ENCODE data around the gene INPP4B.

INPP4B gene

GRCh38 chr4:142556570-142557238, 289.4 kb downstream of the INPP4B start:
- no peak overlapping the region for H3K9ac ChIP-seq (ENCODE audit: low read length)
- no peak overlapping the region for H3K27ac ChIP-seq (ENCODE audit: low read depth, low read length)
- no peaks in the 10 kb centered on the region for H3K4me1 ChIP-seq (ENCODE audit: control insufficient read depth, insufficient read depth, low read length)
- H3K36me3 ChIP-seq (ENCODE audit: control insufficient read depth, insufficient read depth, low read length), result no peaks in the 10 kb centered on the region
- no peaks in the 10 kb centered on the region for H3K27me3 ChIP-seq (ENCODE audit: control insufficient read depth, insufficient read depth, low read length)
- no peak overlapping the region for H3K4me3 ChIP-seq (ENCODE audit: low read length)

DNA sequence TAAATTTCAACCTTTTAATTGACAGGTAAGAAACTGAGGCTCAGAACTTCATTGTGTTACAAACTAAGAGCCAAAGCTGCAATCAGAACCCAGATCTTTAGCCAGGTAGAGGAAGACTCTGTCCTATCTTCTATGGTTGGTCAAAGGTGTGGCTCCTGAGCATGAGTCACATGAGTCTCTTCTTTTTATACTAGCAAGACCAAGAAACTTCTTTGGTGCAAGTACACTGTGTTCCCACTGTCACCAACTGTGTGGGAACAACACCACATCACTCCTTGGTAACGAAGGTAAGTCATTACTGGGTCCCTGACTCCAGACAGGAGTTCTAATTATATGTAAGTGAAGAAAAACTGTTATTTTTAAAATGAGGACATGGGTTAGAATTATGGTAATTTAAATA, 290.1 kb downstream of the INPP4B start:
- no peaks in the 10 kb centered on the region for H3K36me3 ChIP-seq (ENCODE audit: control insufficient read depth, insufficient read depth, low read length)
- H3K9ac ChIP-seq (ENCODE audit: low read length), result no peak overlapping the region
- no peak overlapping the region for H3K27ac ChIP-seq (ENCODE audit: low read depth, low read length)
- no peaks in the 10 kb centered on the region for H3K4me1 ChIP-seq (ENCODE audit: control insufficient read depth, insufficient read depth, low read length)
- no peaks in the 10 kb centered on the region for H3K27me3 ChIP-seq (ENCODE audit: control insufficient read depth, insufficient read depth, low read length)
- no peak overlapping the region for H3K4me3 ChIP-seq (ENCODE audit: low read length)

DNA sequence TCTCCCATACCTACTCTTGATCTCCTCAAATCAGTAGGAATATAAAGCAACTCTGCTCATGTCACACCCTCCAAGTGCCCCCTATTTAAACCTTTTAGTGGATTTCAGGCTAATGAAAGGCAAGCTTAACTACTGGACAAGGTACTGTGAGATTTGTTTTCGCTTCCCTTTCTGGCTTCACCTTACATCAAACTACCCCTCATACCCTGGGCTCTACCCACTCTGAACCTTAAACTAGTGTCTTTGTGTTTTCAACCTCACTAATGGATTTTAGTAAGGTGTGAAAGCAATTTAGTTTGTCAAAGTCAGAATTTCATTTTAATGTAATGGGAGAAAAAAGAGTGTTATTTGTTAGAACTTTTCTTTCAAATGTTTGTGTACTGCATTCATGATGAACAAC, 291.7 kb downstream of the INPP4B start:
- Histone ChIP-seq H3K27me3 (ENCODE audit: control insufficient read depth, insufficient read depth, low read length) (no peaks in the 10 kb centered on the region), H3K9ac (ENCODE audit: low read length) (no peak overlapping the region), H3K27ac (ENCODE audit: low read depth, low read length) (no peak overlapping the region), H3K4me3 (ENCODE audit: low read length) (no peak overlapping the region), H3K36me3 (ENCODE audit: control insufficient read depth, insufficient read depth, low read length) (no peaks in the 10 kb centered on the region), H3K4me1 (ENCODE audit: control insufficient read depth, insufficient read depth, low read length) (no peaks in the 10 kb centered on the region)

DNA sequence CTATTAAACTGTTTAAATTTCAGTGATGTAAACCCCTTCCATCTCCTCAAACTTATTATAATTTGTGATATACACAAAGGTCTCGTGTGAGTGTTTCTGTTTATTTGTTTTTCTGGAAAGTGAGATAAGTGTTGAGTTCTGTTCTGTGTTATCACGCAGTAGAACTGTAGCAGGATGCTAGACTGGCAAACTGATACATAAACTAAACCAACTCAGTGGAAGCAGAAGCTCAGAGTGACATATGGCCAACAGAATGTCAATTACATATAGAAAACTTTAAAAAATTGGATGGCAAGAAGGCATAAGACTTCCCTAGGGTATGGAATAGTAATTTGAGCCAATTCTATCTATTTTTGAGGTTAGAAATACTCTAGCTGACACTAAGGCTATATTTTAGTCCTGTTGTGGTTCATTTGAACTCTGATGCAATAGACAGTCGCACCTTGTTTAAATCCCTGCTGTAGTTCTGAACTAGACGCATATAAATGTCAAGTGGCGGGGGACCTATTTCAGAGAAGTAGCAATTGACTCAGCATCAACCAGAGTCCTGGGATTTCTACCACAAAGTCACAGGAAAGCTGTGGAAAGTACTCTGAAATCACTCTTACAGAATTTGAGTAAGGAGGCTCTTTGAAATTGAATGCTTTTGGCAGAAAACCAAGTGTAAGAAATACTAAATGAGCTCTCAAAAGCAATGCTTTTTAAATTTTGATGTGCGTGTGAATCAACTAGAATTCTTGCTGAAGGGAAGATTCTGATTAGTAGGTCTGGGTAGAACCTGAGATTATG, 294.4 kb downstream of the INPP4B start:
- Histone ChIP-seq H3K9ac (ENCODE audit: low read length) (no peak overlapping the region), H3K27me3 (ENCODE audit: control insufficient read depth, insufficient read depth, low read length) (no peaks in the 10 kb centered on the region), H3K4me3 (ENCODE audit: low read length) (no peak overlapping the region), H3K4me1 (ENCODE audit: control insufficient read depth, insufficient read depth, low read length) (no peaks in the 10 kb centered on the region), H3K27ac (ENCODE audit: low read depth, low read length) (no peak overlapping the region), H3K36me3 (ENCODE audit: control insufficient read depth, insufficient read depth, low read length) (no peaks in the 10 kb centered on the region)

GRCh38 chr4:142550965-142551364, 295.1 kb downstream of the INPP4B start:
- Histone ChIP-seq H3K36me3 (ENCODE audit: control insufficient read depth, insufficient read depth, low read length) (no peaks in the 10 kb centered on the region), H3K9ac (ENCODE audit: low read length) (no peak overlapping the region), H3K27me3 (ENCODE audit: control insufficient read depth, insufficient read depth, low read length) (no peaks in the 10 kb centered on the region), H3K27ac (ENCODE audit: low read depth, low read length) (no peak overlapping the region), H3K4me3 (ENCODE audit: low read length) (no peak overlapping the region), H3K4me1 (ENCODE audit: control insufficient read depth, insufficient read depth, low read length) (no peaks in the 10 kb centered on the region)

DNA sequence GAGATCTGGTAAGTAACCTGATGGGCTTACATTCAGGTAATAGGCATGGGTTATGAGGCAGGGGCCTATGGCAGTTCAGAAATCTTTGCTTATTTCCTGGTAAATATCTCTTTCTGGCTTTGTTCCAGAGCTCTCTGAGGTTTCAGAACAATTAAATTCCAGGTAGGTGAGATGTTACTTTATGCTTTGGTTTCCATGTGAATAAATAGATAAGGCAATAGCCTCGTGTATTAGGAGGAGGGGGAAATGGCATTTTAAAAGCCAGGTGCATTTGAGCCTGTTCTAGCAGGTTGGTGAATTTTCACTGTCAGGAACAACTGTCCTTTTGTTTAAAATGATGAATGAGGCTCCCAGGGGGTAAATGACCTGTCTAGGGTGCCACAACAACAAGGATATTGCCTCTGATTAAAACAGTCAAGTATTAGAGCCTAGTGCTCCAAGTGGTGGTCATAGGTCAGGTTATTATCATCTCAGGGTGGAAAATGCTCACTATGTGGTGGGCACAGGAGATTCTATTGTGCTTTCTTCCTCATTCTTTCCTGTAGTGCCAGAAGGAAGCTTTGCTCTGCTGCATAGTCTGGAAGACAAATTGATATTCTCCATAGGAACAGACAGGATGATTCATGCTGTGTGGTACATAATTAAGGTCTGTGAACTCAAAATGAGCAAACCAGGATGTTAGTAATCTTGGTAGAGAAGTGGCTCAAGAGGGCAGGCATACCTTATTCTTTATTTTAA, 296.2 kb downstream of the INPP4B start:
- H3K4me3 ChIP-seq (ENCODE audit: low read length), result no peak overlapping the region
- H3K36me3 ChIP-seq (ENCODE audit: control insufficient read depth, insufficient read depth, low read length), result no peaks in the 10 kb centered on the region
- H3K27me3 ChIP-seq (ENCODE audit: control insufficient read depth, insufficient read depth, low read length), result no peaks in the 10 kb centered on the region
- no peak overlapping the region for H3K9ac ChIP-seq (ENCODE audit: low read length)
- H3K27ac ChIP-seq (ENCODE audit: low read depth, low read length), result no peak overlapping the region
- no peaks in the 10 kb centered on the region for H3K4me1 ChIP-seq (ENCODE audit: control insufficient read depth, insufficient read depth, low read length)

DNA sequence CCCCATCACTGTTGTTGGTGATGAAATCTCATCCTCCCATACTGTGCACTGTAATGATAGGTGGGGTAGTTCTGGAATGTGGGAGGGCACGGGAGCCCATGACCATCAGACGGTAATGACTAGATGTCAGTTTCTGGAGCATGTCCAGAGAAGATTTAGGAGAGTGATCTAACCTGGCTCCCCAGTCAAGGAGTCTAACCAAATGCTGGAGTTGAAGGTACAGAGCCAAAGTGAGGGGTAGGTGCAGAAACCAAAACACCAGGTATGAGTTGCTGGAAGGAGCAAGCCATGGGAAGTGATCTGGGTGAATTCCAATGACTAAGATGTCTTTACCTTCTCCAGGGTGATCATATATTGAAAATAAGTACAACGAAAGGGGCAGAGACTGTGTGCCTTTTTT, 296.9 kb downstream of the INPP4B start:
- Histone ChIP-seq H3K27me3 (ENCODE audit: control insufficient read depth, insufficient read depth, low read length) (no peaks in the 10 kb centered on the region), H3K4me1 (ENCODE audit: control insufficient read depth, insufficient read depth, low read length) (no peaks in the 10 kb centered on the region), H3K36me3 (ENCODE audit: control insufficient read depth, insufficient read depth, low read length) (no peaks in the 10 kb centered on the region), H3K27ac (ENCODE audit: low read depth, low read length) (no peak overlapping the region), H3K9ac (ENCODE audit: low read length) (no peak overlapping the region), H3K4me3 (ENCODE audit: low read length) (no peak overlapping the region)

DNA sequence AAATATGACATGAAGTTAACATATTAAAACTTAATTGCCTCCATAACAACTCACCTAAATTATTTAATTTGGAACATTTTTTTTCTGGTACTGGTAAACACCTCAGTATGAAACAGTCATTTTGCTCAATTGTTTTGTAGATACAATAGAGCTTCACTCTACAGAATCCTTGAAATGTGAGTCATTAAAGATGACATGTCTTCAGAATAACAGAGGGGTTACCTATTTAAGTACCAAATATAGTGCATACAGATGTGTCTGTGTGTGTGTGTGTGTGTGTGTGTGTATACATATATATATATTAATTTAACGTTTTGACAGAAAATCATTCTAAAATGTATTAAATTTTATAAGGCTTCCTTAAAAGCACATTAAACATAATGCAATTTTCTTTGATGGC, 297.6 kb downstream of the INPP4B start:
- H3K27me3 ChIP-seq (ENCODE audit: control insufficient read depth, insufficient read depth, low read length), result no peaks in the 10 kb centered on the region
- H3K27ac ChIP-seq (ENCODE audit: low read depth, low read length), result no peak overlapping the region
- H3K4me1 ChIP-seq (ENCODE audit: control insufficient read depth, insufficient read depth, low read length), result no peaks in the 10 kb centered on the region
- H3K36me3 ChIP-seq (ENCODE audit: control insufficient read depth, insufficient read depth, low read length), result no peaks in the 10 kb centered on the region
- no peak overlapping the region for H3K4me3 ChIP-seq (ENCODE audit: low read length)
- H3K9ac ChIP-seq (ENCODE audit: low read length), result no peak overlapping the region

DNA sequence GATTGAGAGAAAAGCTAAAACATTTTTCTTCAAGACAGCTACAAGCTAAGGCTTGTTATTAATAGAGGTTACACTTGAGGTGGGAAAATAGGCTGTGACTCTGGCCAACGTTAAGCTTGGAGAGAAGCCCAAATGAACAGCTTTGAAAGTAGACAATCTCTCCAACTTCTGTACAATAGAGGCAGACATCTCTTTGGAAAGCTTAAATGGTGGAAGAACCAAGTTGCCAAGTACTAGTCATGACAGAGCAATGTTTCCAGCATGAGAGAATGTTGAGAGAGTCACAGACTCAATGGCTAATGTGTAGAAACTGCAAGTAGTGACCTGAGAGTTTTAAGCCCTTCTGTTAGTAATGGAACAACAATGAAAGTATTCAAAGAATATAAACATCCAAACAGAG, 298.1 kb downstream of the INPP4B start:
- Histone ChIP-seq H3K4me3 (ENCODE audit: low read length) (no peak overlapping the region), H3K27me3 (ENCODE audit: control insufficient read depth, insufficient read depth, low read length) (no peaks in the 10 kb centered on the region), H3K27ac (ENCODE audit: low read depth, low read length) (no peak overlapping the region), H3K9ac (ENCODE audit: low read length) (no peak overlapping the region), H3K4me1 (ENCODE audit: control insufficient read depth, insufficient read depth, low read length) (no peaks in the 10 kb centered on the region), H3K36me3 (ENCODE audit: control insufficient read depth, insufficient read depth, low read length) (no peaks in the 10 kb centered on the region)

DNA sequence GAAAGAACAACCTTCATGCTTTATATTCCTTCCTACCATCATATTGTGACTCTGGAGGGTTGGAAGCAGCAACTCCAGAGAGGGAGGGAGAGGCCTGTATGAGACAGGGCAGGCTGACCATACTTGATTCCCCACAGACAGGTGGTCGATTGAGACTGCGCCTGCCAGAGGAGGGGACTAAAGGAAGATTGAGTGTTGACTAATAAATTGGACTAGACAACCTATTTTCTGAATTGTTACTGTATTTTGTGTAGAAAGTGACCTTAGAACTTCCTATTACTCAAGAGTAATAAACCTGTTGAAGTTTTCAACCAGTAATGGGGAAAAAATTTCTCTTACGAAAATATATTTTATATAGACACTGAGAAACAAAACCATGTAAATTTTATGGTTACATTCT, 301.5 kb downstream of the INPP4B start:
- Histone ChIP-seq H3K27ac (ENCODE audit: low read depth, low read length) (no peak overlapping the region), H3K4me1 (ENCODE audit: control insufficient read depth, insufficient read depth, low read length) (no peaks in the 10 kb centered on the region), H3K36me3 (ENCODE audit: control insufficient read depth, insufficient read depth, low read length) (no peaks in the 10 kb centered on the region), H3K4me3 (ENCODE audit: low read length) (no peak overlapping the region), H3K9ac (ENCODE audit: low read length) (no peak overlapping the region), H3K27me3 (ENCODE audit: control insufficient read depth, insufficient read depth, low read length) (no peaks in the 10 kb centered on the region)

DNA sequence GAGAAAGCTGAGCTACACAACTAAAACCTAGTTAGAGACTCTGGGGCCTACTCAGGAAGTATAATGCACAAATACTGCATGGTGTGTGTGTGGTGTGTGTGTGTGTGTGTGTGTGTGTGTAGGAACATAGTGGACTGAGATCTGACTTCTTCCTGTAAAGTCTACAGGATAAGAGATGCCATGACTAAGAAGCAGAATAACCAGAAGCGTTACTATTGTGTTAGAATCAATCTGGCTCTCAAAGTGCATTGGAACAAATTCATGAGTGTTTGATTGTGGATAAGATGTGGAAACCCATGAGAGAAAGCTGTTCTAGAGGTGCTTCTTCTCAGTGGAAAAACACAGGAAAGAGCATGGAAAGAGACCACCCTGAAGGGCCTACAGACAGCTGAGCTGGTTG, 302.1 kb downstream of the INPP4B start:
- no peak overlapping the region for H3K27ac ChIP-seq (ENCODE audit: low read depth, low read length)
- H3K4me1 ChIP-seq (ENCODE audit: control insufficient read depth, insufficient read depth, low read length), result no peaks in the 10 kb centered on the region
- no peak overlapping the region for H3K9ac ChIP-seq (ENCODE audit: low read length)
- H3K36me3 ChIP-seq (ENCODE audit: control insufficient read depth, insufficient read depth, low read length), result no peaks in the 10 kb centered on the region
- H3K4me3 ChIP-seq (ENCODE audit: low read length), result no peak overlapping the region
- H3K27me3 ChIP-seq (ENCODE audit: control insufficient read depth, insufficient read depth, low read length), result no peaks in the 10 kb centered on the region

GRCh38 chr4:142540483-142540804, 305.7 kb downstream of the INPP4B start:
- Histone ChIP-seq H3K4me3 (ENCODE audit: low read length) (no peak overlapping the region), H3K27ac (ENCODE audit: low read depth, low read length) (no peak overlapping the region), H3K4me1 (ENCODE audit: control insufficient read depth, insufficient read depth, low read length) (no peaks in the 10 kb centered on the region), H3K9ac (ENCODE audit: low read length) (no peak overlapping the region), H3K36me3 (ENCODE audit: control insufficient read depth, insufficient read depth, low read length) (no peaks in the 10 kb centered on the region), H3K27me3 (ENCODE audit: control insufficient read depth, insufficient read depth, low read length) (no peaks in the 10 kb centered on the region)
